Endodermal cell (in vitro differentiated cells): ENCODE data around the gene CSNK2A2. TPM values are rescaled to one million over a fixed set of nuclear protein-coding genes. Genes with fewer than 3 reads are reported as not detected.

ENCODE experiments used
- DNase-seq: peaks from one replicate; pipeline ENCODE4 v3.0.0-alpha.2; 2017
- H3K27ac ChIP-seq: 2 replicates; pipeline ENCODE4 v1.5.1; 2013; ENCODE audit warnings: mild to moderate bottlenecking, low read depth, low read length, moderate library complexity
- H3K27me3 ChIP-seq: 2 replicates; pipeline ENCODE4 v1.6.1; 2013; ENCODE audit warnings: mild to moderate bottlenecking, low read length, moderate library complexity; ENCODE audit not compliant: insufficient read depth, control insufficient read depth, poor library complexity, severe bottlenecking
- H3K36me3 ChIP-seq: 2 replicates; pipeline ENCODE4 v1.7.0; 2013; ENCODE audit warnings: mild to moderate bottlenecking, low read length, moderate library complexity; ENCODE audit not compliant: control insufficient read depth, insufficient read depth
- H3K4me1 ChIP-seq: one replicate; pipeline ENCODE4 v1.7.0; 2013; ENCODE audit warnings: low read length; ENCODE audit not compliant: control insufficient read depth, insufficient read depth
- H3K4me3 ChIP-seq: 2 replicates; pipeline ENCODE4 v1.5.1; 2013; ENCODE audit warnings: mild to moderate bottlenecking, low read length, moderate library complexity
- H3K9ac ChIP-seq: 2 replicates; pipeline ENCODE4 v1.6.1; 2013; ENCODE audit warnings: mild to moderate bottlenecking, low read length, moderate library complexity; ENCODE audit not compliant: poor library complexity, severe bottlenecking; ENCODE audit errors: extremely low read depth
- H3K9me3 ChIP-seq: 2 replicates; pipeline ENCODE4 v1.6.1; 2013; ENCODE audit warnings: mild to moderate bottlenecking, low read length, moderate library complexity; ENCODE audit not compliant: control insufficient read depth
- H3K27ac Mint-ChIP-seq: 2 replicates; pipeline ENCODE4 v1.8.0; 2020; ENCODE audit warnings: mixed read lengths
- H3K27me3 Mint-ChIP-seq: 2 replicates; pipeline ENCODE4 v1.8.0; 2021; ENCODE audit warnings: mild to moderate bottlenecking, mixed read lengths; ENCODE audit not compliant: insufficient read depth
- H3K36me3 Mint-ChIP-seq: 2 replicates; pipeline ENCODE4 v1.8.0; 2020; ENCODE audit warnings: low read depth, mixed read lengths
- H3K4me1 Mint-ChIP-seq: 2 replicates; pipeline ENCODE4 v1.8.0; 2020; ENCODE audit warnings: mixed read lengths
- H3K4me3 Mint-ChIP-seq: 2 replicates; pipeline ENCODE4 v1.8.0; 2020; ENCODE audit warnings: mild to moderate bottlenecking, moderate library complexity, mixed read lengths
- H3K9me3 Mint-ChIP-seq: 2 replicates; pipeline ENCODE4 v1.8.0; 2020; ENCODE audit warnings: mild to moderate bottlenecking, mixed read lengths
- CTCF ChIP-seq: fragments of 200-600 bp; sonication (generic); conservative IDR thresholded peaks from 2 replicates; pipeline ENCODE4 v1.5.0; 2021; ENCODE audit warnings: antibody characterized with exemption, mild to moderate bottlenecking
- WGBS, 2 experiments: methylation state at CpG; one replicate each; pipeline versions ENCODE4 v1.1.5 to v1.1.7; 2013; ENCODE audit warnings: missing lambda C conversion rate in 2 of 2, mixed read lengths in 1 of 2; ENCODE audit not compliant: insufficient coverage in 1 of 2, insufficient read length in 1 of 2; 5-methylcytosine and 5-hydroxymethylcytosine counted together
- total RNA-seq, 2 donors: library from RNA; stranded (reverse); fragmentation: NEBNext Ultra II Directional in 1 of 2; extraction: Animal tissue kit (Norgen Biotek cat#: 25700) in 1 of 2; gene quantifications; 2 replicates in 1 of 2; 3 replicates in 1 of 2; pipeline ENCODE4 v1.2.1, GENCODE V29; 2021

Gene CSNK2A2
- total RNA-seq, 2 donors from 2014 or later = 114 to 121 TPM

- no peak overlapping the region for H3K9ac ChIP-seq
Observed at GRCh38 chr16:58126451-58126961, 71.4 kb downstream of the CSNK2A2 start.

GRCh38 chr16:58125781-58126335 is 72.0 kb downstream of the CSNK2A2 start:
- H3K27ac ChIP-seq = no peak overlapping the region
- peaks cover 5% of the 10 kb centered on the region for H3K9me3 Mint-ChIP-seq
- H3K4me1 Mint-ChIP-seq = peaks cover 45% of the 10 kb centered on the region
- no peak overlapping the region for H3K4me3 Mint-ChIP-seq
- no peak overlapping the region for H3K27ac Mint-ChIP-seq
- peaks cover 14% of the 10 kb centered on the region for H3K4me1 ChIP-seq
- no peak overlapping the region for H3K4me3 ChIP-seq
- no peak for TF ChIP-seq CTCF
- no peak overlapping the region for H3K9ac ChIP-seq
- no peak for DNase-seq
- no peaks in the 10 kb centered on the region for H3K27me3 ChIP-seq
- peaks cover 4% of the 10 kb centered on the region for H3K36me3 ChIP-seq
- no peaks in the 10 kb centered on the region for H3K27me3 Mint-ChIP-seq
- H3K9me3 ChIP-seq = no peaks in the 10 kb centered on the region
- 92% methylated on average over 8 to 10 of the region's 10 CpGs for WGBS, 2 experiments
- no peaks in the 10 kb centered on the region for H3K36me3 Mint-ChIP-seq

More at GRCh38 chr16:58126451-58126961, 71.4 kb downstream of the CSNK2A2 start:
- peaks cover 40% of the 10 kb centered on the region for H3K4me1 Mint-ChIP-seq
- no peaks in the 10 kb centered on the region for H3K36me3 Mint-ChIP-seq
- H3K9me3 ChIP-seq = no peaks in the 10 kb centered on the region
- H3K9me3 Mint-ChIP-seq = peaks cover 5% of the 10 kb centered on the region
- no peak overlapping the region for H3K4me3 Mint-ChIP-seq
- peaks cover 14% of the 10 kb centered on the region for H3K4me1 ChIP-seq
- H3K27me3 ChIP-seq = no peaks in the 10 kb centered on the region
- no peak for DNase-seq
- peaks cover 4% of the 10 kb centered on the region for H3K36me3 ChIP-seq
- no peak overlapping the region for H3K27ac Mint-ChIP-seq
- H3K4me3 ChIP-seq = peak overlapping the region; percentile 99
- H3K27me3 Mint-ChIP-seq = no peaks in the 10 kb centered on the region
- H3K27ac ChIP-seq = no peak overlapping the region
- no peak for TF ChIP-seq CTCF
- 68 to 78% methylated on average over 2 to 4 of the region's 4 CpGs for WGBS, 2 experiments

- peaks cover 14% of the 10 kb centered on the region for H3K4me1 ChIP-seq
- no peaks in the 10 kb centered on the region for H3K9me3 ChIP-seq
- no peak overlapping the region for H3K4me3 ChIP-seq
- no peak for DNase-seq
- whole genome bisulfite sequencing, 2 experiments = 90 to 93% methylated on average over 2 to 4 of the region's 4 CpGs
- Mint-ChIP-seq H3K4me3 (no peak overlapping the region), H3K9me3 (peaks cover 5% of the 10 kb centered on the region), H3K36me3 (no peaks in the 10 kb centered on the region), H3K27me3 (no peaks in the 10 kb centered on the region), H3K4me1 (peaks cover 47% of the 10 kb centered on the region), H3K27ac (no peak overlapping the region)
- TF ChIP-seq CTCF = no peak
- peaks cover 4% of the 10 kb centered on the region for H3K36me3 ChIP-seq
- H3K27me3 ChIP-seq = no peaks in the 10 kb centered on the region
- no peak overlapping the region for H3K9ac ChIP-seq
- no peak overlapping the region for H3K27ac ChIP-seq
Observed at GRCh38 chr16:58125041-58125440, 72.9 kb downstream of the CSNK2A2 start.
